Measurements from ENCODE around the gene PHC3.

GRCh38 chr3:170108955-170109354 lies 72.6 kb downstream of the PHC3 start:
- TF ChIP-seq KAT8 (CRISPR knock-in tag; IDR thresholded peaks at IDR 0.05) (no peak), CBFB (CRISPR knock-in tag; IDR thresholded peaks at IDR 0.05) (no peak), CTCF (CRISPR knock-in tag; IDR thresholded peaks at IDR 0.05) (no peak), FOXK2 (IDR thresholded peaks at IDR 0.05) (no peak)
